Measurements from ENCODE around the gene METTL4. TPM values are rescaled to one million over a fixed set of nuclear protein-coding genes. Genes with fewer than 3 reads are reported as not detected.

METTL4 gene, protein sequence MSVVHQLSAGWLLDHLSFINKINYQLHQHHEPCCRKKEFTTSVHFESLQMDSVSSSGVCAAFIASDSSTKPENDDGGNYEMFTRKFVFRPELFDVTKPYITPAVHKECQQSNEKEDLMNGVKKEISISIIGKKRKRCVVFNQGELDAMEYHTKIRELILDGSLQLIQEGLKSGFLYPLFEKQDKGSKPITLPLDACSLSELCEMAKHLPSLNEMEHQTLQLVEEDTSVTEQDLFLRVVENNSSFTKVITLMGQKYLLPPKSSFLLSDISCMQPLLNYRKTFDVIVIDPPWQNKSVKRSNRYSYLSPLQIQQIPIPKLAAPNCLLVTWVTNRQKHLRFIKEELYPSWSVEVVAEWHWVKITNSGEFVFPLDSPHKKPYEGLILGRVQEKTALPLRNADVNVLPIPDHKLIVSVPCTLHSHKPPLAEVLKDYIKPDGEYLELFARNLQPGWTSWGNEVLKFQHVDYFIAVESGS
- total RNA-seq = 6.1 and 12.0 TPM in 2 replicates

DNA sequence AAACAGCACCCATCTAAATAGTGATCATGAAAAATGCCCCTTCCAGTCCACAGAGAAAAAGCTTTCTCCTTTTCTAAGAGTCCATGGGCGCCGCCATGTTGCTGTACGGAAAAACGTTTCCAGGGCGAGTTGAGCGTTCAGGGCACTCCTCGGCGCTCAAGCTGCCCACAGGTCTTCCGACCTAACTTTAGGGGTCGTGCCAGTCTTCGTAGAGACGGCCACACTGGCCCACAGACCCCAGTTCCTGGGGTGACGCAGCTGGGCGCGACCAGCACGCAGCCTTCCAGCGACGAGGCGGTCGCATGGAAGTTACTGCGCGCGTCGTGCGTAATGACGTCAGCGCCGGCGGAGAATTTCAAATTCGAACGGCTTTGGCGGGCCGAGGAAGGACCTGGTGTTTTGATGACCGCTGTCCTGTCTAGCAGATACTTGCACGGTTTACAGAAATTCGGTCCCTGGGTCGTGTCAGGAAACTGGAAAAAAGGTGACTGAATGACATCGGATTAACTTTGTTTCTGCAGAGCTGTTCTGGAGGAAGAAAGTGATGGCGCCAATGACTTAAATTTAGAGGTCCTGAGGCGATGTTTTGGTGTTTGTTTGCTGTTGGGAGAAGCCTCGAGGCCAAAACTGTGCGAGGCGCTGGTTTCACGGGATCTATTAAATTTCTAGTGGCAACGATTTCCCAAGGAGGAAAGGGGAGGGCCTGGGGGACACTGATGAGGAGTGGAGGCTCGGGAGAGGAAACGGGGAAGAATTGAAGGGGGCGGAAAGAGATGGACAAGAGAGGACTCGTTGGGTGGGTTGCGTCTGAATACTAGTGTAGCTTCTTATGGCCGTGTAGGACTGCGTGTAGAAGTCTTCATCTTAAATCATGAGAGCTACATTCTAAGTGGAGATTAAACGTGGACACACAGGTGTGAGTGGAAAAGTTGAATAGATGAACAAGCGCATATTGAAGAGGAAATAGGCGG lies at the start of gene METTL4, which contains the start of gene NDC80:
Gene METTL4, minus strand, starts transcription at position 306 of the 971 bp plus-strand sequence. CDS start 4,289 bp downstream, outside the sequence.
Gene NDC80, plus strand, starts transcription at position 358 of the 971 bp plus-strand sequence. CDS start 1,429 bp downstream, outside the sequence.

Small RNA genes within 50 kb of the gene (small RNA-seq; reads per million reads assigned to genes)
- gene RF00019 (ENCODE audit: low replicate concordance) (not detected), gene RF01233 (ENCODE audit: low replicate concordance) (not detected)

Other genes starting within 250 kb of the METTL4 start
- 0.88 and 43.5 TPM in 2 replicates for gene NDC80, start 52 bp upstream of the METTL4 start, total RNA-seq
- 73.5 and 114 TPM in 2 replicates for gene SMCHD1, start 84.2 kb upstream of the METTL4 start, total RNA-seq

All from placental pericyte (primary cell).